GM12873 (cell line): ENCODE data around the gene TUT7.

Experiments used
- CTCF ChIP-seq: IDR thresholded peaks from 2 replicates; pipeline ENCODE4 v1.5.1; 2012; ENCODE audit warnings: low read depth, mild to moderate bottlenecking, moderate library complexity, low read length, control low read depth; ENCODE audit not compliant: insufficient read depth; ENCODE audit errors: missing control alignments

Gene TUT7

GRCh38 chr9:86354011-86354817, at the start of gene TUT7:
Gene TUT7, minus strand, starts transcription at chr9:86354410. Its CDS starts 1,211 bp downstream, at chr9:86353199.
- no peak for TF ChIP-seq CTCF

GRCh38 chr9:86402591-86402990, 48.4 kb upstream of the TUT7 start:
- no peak for TF ChIP-seq CTCF

- TF ChIP-seq CTCF, result no peak
Observed at GRCh38 chr9:86396412-86396811, 42.2 kb upstream of the TUT7 start.

GRCh38 chr9:86389628-86390027, 35.4 kb upstream of the TUT7 start:
- TF ChIP-seq CTCF, result no peak

- no peak for TF ChIP-seq CTCF
Observed at GRCh38 chr9:86387376-86387775, 33.2 kb upstream of the TUT7 start.

GRCh38 chr9:86376016-86376415, 21.8 kb upstream of the TUT7 start:
- no peak for TF ChIP-seq CTCF

GRCh38 chr9:86369810-86370209, 15.6 kb upstream of the TUT7 start:
- TF ChIP-seq CTCF, result no peak
